Measurements from ENCODE around the gene C9orf72.
"Not testable (repeated sequence)": the region's sequence is repeated elsewhere in the genome, so short reads cannot be mapped to it uniquely, and the experiment has no call there.

DNA sequence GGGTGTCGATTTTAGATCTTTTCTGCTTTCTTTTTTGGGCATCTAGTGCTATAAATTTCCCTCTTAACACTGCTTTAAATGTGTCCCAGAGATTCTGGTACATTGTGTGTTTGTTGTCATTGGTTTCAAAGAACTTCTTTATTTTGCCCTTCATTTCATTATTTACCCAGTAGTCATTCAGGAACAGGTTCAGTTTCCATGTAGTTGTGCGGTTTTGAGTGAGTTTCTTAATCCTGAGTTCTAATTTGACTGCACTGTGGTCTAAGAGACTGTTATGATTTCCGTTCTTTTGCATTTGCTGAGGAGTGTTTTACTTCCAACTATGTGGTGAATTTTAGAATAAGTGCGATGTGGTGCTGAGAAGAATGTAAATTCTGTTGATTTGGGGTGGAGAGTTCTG is 38.8 kb upstream of the C9orf72 start:
- TF ChIP-seq, protein P1, sequence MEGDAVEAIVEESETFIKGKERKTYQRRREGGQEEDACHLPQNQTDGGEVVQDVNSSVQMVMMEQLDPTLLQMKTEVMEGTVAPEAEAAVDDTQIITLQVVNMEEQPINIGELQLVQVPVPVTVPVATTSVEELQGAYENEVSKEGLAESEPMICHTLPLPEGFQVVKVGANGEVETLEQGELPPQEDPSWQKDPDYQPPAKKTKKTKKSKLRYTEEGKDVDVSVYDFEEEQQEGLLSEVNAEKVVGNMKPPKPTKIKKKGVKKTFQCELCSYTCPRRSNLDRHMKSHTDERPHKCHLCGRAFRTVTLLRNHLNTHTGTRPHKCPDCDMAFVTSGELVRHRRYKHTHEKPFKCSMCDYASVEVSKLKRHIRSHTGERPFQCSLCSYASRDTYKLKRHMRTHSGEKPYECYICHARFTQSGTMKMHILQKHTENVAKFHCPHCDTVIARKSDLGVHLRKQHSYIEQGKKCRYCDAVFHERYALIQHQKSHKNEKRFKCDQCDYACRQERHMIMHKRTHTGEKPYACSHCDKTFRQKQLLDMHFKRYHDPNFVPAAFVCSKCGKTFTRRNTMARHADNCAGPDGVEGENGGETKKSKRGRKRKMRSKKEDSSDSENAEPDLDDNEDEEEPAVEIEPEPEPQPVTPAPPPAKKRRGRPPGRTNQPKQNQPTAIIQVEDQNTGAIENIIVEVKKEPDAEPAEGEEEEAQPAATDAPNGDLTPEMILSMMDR (conservative IDR thresholded peaks at IDR 0.05), result not testable (repeated sequence)
- TF ChIP-seq EZH2 (IDR thresholded peaks at IDR 0.05; ENCODE audit: low read depth), result not testable (repeated sequence)
